ENCODE measurements around the gene MAML3.

DNA sequence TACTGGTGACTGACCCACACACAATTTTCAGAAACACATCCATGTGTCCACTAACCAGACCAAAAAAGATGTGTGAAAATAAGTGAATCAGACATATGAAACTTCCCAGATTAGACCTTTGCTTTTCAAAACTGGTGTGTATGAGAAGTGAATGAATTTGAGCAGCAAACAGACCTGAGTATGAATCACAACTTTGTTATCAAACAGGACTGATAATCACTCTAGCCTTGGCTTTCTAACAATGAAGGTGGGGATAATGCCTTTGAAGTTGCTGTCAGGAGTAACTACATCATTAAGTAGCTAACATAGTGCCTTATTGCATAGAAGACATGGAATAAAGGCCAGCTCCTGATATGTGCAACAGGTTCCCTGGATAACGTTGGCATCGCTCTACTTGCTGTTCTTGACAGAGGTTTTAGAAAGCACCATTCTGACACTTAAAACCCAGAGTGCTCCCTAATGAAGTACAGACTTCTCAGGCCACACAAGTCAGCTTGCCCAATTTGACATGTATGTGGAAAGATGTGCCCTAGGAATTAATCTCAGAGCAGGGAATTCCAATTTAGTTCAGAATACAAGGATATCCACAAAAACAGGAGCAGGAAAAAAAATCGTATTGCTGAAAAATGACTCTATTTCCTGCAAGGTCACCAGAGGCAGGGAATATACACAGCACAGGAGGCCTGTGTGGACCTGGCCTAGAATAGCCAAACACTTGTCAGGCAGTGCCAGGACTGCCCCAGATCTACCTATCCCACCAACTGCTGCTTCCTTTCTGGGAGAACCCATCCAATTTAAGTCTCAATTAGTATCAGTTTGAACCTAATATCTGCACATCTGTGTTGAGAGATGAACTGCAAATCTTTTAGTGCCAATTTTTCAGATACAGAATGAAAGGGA is 87.7 kb downstream of the MAML3 start:
- TF ChIP-seq POLR2AphosphoS5 (IDR thresholded peaks at IDR 0.05; ENCODE audit: low read depth, low read length) (no peak), TAF1 (IDR thresholded peaks at IDR 0.05; ENCODE audit: low read depth, low read length) (no peak)

Measured in GM12891 (cell line).